ENCODE measurements around the gene DOCK2. TPM values are rescaled to one million over a fixed set of nuclear protein-coding genes. Genes with fewer than 3 reads are reported as not detected.
"Not testable (repeated sequence)": the region's sequence is repeated elsewhere in the genome, so short reads cannot be mapped to it uniquely, and the experiment has no call there.

Gene DOCK2
- total and polyA plus RNA-seq, 4 experiments from 2014 or later = 45.8 to 223 (median 162) TPM

GRCh38 chr5:169657127-169657526 lies 20.1 kb downstream of the DOCK2 start:
- ChIA-PET CTCF (ENCODE audit: partially characterized antibody) (no interaction called here), POLR2A (ENCODE audit: partially characterized antibody) (interaction anchor here (1.0 to 4.3 kb wide), 2 partner anchors 19 to 74 kb away, joined by 4 to 21 read pairs; partner anchors contain the start of genes DOCK2 and SPDL1)
- Histone ChIP-seq H3K4me3 (ENCODE audit: low read length in 2 of 2) (no peak overlapping the region), H3K36me3 (ENCODE audit: insufficient read depth, low read length) (peaks cover 16% of the 10 kb centered on the region), H3K27me3 (ENCODE audit: insufficient read depth, low read length) (no peaks in the 10 kb centered on the region), H3K27ac (ENCODE audit: low read depth, low read length) (no peak overlapping the region), H3K9me3 (ENCODE audit: control insufficient read depth in 1 of 2, low read length in 2 of 2) (no peaks in the 10 kb centered on the region), H3K4me1 (ENCODE audit: insufficient read depth, low read length) (peaks cover 64% of the 10 kb centered on the region)
- intact Hi-C loops (cut with micrococcal nuclease) = loop anchor here (2.0 kb wide), 1 partner anchor 14 kb away; no protein-coding TSS in a partner anchor
- no peak for DNase-seq
- Mint-ChIP-seq H3K9me3 (peaks cover 0 to 5% (median 0%) of the 10 kb centered on the region in 8 donors), H3K36me3 (peaks cover 38 to 62% of the 10 kb centered on the region in 2 donors), H3K27me3 (no peaks in the 10 kb centered on the region), H3K4me1 (peaks cover 58 to 86% (median 70%) of the 10 kb centered on the region in 4 donors), H3K4me3 (peak overlapping the region in 6 of 8 donors; percentile 18 to 74 (median 60)), H3K27ac (peak overlapping the region; percentile 53 to 93 (median 78))

- Mint-ChIP-seq H3K36me3 (peaks cover 43% of the 10 kb centered on the region in 2 donors), H3K4me1 (peaks cover 47 to 80% (median 63%) of the 10 kb centered on the region in 4 donors), H3K27ac (peak overlapping the region in 4 of 7 donors; percentile 10 to 71 (median 30)), H3K4me3 (peak overlapping the region in 2 of 8 donors; percentile 24 to 61)
- H3K4me3 ChIP-seq (ENCODE audit: low read length in 2 of 2); H3K9me3 ChIP-seq (ENCODE audit: control insufficient read depth in 1 of 2, low read length in 2 of 2); H3K27me3 Mint-ChIP-seq; H3K27me3 ChIP-seq (ENCODE audit: insufficient read depth, low read length); POLR2A ChIA-PET (ENCODE audit: partially characterized antibody); intact Hi-C loops (cut with micrococcal nuclease); H3K9me3 Mint-ChIP-seq; DNase-seq; H3K27ac ChIP-seq (ENCODE audit: low read depth, low read length); H3K36me3 ChIP-seq (ENCODE audit: insufficient read depth, low read length): not testable (repeated sequence)
- peaks cover 21% of the 10 kb centered on the region for H3K4me1 ChIP-seq (ENCODE audit: insufficient read depth, low read length)
- CTCF ChIA-PET (ENCODE audit: partially characterized antibody) = interaction anchor here (1.7 kb wide), 1 partner anchor 79 kb away, joined by 5 read pairs; the partner anchor contains the start of gene SPDL1
Measured at GRCh38 chr5:169662451-169662850, 25.4 kb downstream of the DOCK2 start.

- POLR2A ChIA-PET (ENCODE audit: partially characterized antibody) = interaction anchor here (0.6 kb wide), 1 partner anchor 13 kb away, joined by 3 read pairs; no protein-coding TSS in a partner anchor
- peaks cover 40 to 43% of the 10 kb centered on the region in 2 donors for H3K36me3 Mint-ChIP-seq
- peaks cover 16% of the 10 kb centered on the region for H3K4me1 ChIP-seq (ENCODE audit: insufficient read depth, low read length)
- H3K4me3 Mint-ChIP-seq = peak overlapping the region in 1 of 8 donors; percentile 59
- H3K27me3 ChIP-seq (ENCODE audit: insufficient read depth, low read length) = no peaks in the 10 kb centered on the region
- no peak for DNase-seq
- no peaks in the 10 kb centered on the region for H3K27me3 Mint-ChIP-seq
- peaks cover 6% of the 10 kb centered on the region for H3K36me3 ChIP-seq (ENCODE audit: insufficient read depth, low read length)
- intact Hi-C loops (cut with micrococcal nuclease) = no loop called here
- peaks cover 44 to 88% (median 65%) of the 10 kb centered on the region in 4 donors for H3K4me1 Mint-ChIP-seq
- no peak overlapping the region for H3K27ac ChIP-seq (ENCODE audit: low read depth, low read length)
- no peak overlapping the region for H3K4me3 ChIP-seq (ENCODE audit: low read length in 2 of 2)
- H3K27ac Mint-ChIP-seq = peak overlapping the region in 5 of 7 donors; percentile 6 to 55 (median 25)
- no peaks in the 10 kb centered on the region for H3K9me3 ChIP-seq (ENCODE audit: control insufficient read depth in 1 of 2, low read length in 2 of 2)
- H3K9me3 Mint-ChIP-seq = peaks cover 0 to 5% (median under 1%) of the 10 kb centered on the region in 8 donors
- CTCF ChIA-PET (ENCODE audit: partially characterized antibody) = interaction anchor here (1.7 kb wide), 1 partner anchor 80 kb away, joined by 5 read pairs; the partner anchor contains the start of gene SPDL1
Measured at GRCh38 chr5:169663537-169663936, 26.5 kb downstream of the DOCK2 start.

DNA sequence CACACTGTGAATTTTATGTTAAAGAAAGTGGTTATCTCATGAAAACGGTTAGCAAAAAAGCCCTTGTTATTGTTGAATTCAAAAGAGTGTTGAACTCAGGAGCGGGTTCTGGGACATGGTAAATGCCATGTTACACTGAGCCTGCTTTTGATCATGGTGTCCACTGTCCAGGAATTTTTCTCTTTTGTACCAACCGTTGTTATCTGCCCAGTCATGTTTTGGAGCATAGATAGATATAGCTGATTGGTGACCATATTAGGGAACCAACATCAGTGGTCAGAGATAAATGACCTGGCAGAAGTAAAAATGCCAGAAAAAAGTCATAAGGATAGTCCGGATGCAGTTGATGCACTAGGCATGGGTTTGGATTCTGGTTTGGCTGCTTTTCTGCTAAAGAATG lies 29.3 kb downstream of the DOCK2 start:
- Mint-ChIP-seq H3K36me3 (peaks cover 47 to 58% of the 10 kb centered on the region in 2 donors), H3K4me1 (peaks cover 40 to 81% (median 63%) of the 10 kb centered on the region in 4 donors), H3K4me3 (no peak overlapping the region), H3K27me3 (no peaks in the 10 kb centered on the region), H3K27ac (peak overlapping the region in 1 of 7 donors; percentile 58), H3K9me3 (peaks cover 0 to 4% (median under 1%) of the 10 kb centered on the region in 8 donors)
- H3K4me1 ChIP-seq (ENCODE audit: insufficient read depth, low read length) = peaks cover 9% of the 10 kb centered on the region
- ChIA-PET POLR2A (ENCODE audit: partially characterized antibody) (no interaction called here), CTCF (ENCODE audit: partially characterized antibody) (no interaction called here)
- no peaks in the 10 kb centered on the region for H3K27me3 ChIP-seq (ENCODE audit: insufficient read depth, low read length)
- peaks cover 22% of the 10 kb centered on the region for H3K36me3 ChIP-seq (ENCODE audit: insufficient read depth, low read length)
- no peaks in the 10 kb centered on the region for H3K9me3 ChIP-seq (ENCODE audit: control insufficient read depth in 1 of 2, low read length in 2 of 2)
- H3K27ac ChIP-seq (ENCODE audit: low read depth, low read length) = no peak overlapping the region
- no peak for DNase-seq
- intact Hi-C loops (cut with micrococcal nuclease) = no loop called here
- H3K4me3 ChIP-seq (ENCODE audit: low read length in 2 of 2) = no peak overlapping the region

DNA sequence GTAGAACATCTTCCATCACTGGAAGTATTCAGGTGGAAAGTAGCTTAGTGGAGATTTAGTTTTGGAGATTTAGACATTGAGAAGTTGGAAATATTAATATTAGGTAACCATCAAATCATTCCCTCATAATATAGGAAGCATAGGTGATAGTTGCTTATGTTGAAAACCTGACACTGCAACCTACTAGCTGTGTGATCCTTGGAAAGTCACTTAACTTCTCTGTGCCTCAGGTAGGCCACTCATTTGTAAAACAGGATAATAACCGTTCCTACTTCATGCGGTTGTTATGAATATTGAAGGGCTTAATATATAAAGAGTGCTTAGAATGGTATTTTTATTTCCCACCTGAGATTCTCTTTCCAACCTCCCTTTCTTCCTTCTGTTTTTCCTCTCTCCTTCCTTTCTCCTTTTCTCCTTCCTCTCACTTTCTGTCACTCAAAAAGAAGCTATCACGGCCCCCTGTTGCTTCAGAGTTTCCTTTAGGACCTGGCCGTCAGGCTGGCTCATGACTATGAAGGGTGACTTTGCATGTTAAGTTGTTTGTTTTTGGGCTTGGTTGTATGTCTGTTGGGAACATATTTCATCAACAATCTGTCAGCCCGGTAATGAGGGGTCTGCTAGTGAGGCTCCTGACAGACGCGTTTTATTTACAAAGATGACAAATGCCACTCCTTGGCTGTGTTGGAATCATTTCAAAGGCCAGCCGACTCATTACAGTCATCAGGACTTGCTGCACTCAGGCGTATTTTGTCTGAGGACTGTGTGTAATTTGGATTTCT lies 31.0 kb downstream of the DOCK2 start:
- H3K36me3 Mint-ChIP-seq = peaks cover 42 to 56% of the 10 kb centered on the region in 2 donors
- ChIA-PET POLR2A (ENCODE audit: partially characterized antibody) (no interaction called here), CTCF (ENCODE audit: partially characterized antibody) (no interaction called here)
- Histone ChIP-seq H3K4me3 (ENCODE audit: low read length in 2 of 2) (no peak overlapping the region), H3K36me3 (ENCODE audit: insufficient read depth, low read length) (peaks cover 27% of the 10 kb centered on the region), H3K27ac (ENCODE audit: low read depth, low read length) (no peak overlapping the region), H3K4me1 (ENCODE audit: insufficient read depth, low read length) (peaks cover 5% of the 10 kb centered on the region), H3K27me3 (ENCODE audit: insufficient read depth, low read length) (no peaks in the 10 kb centered on the region), H3K9me3 (ENCODE audit: control insufficient read depth in 1 of 2, low read length in 2 of 2) (no peaks in the 10 kb centered on the region)
- intact Hi-C loops (cut with micrococcal nuclease) = no loop called here
- H3K4me1 Mint-ChIP-seq = peaks cover 30 to 65% (median 46%) of the 10 kb centered on the region in 4 donors
- DNase-seq = no peak
- no peaks in the 10 kb centered on the region for H3K27me3 Mint-ChIP-seq
- H3K27ac Mint-ChIP-seq = peak overlapping the region in 3 of 7 donors; percentile 19 to 58 (median 32)
- no peaks in the 10 kb centered on the region for H3K9me3 Mint-ChIP-seq
- no peak overlapping the region for H3K4me3 Mint-ChIP-seq

GRCh38 chr5:169668732-169669131 lies 31.7 kb downstream of the DOCK2 start:
- Mint-ChIP-seq H3K36me3 (peaks cover 40 to 59% of the 10 kb centered on the region in 2 donors), H3K27ac (peak overlapping the region in 2 of 7 donors; percentile 43 to 52), H3K27me3 (no peaks in the 10 kb centered on the region), H3K9me3 (no peaks in the 10 kb centered on the region), H3K4me3 (no peak overlapping the region), H3K4me1 (peaks cover 24 to 58% (median 40%) of the 10 kb centered on the region in 4 donors)
- no peak for DNase-seq
- no peaks in the 10 kb centered on the region for H3K27me3 ChIP-seq (ENCODE audit: insufficient read depth, low read length)
- POLR2A ChIA-PET (ENCODE audit: partially characterized antibody) = no interaction called here
- CTCF ChIA-PET (ENCODE audit: partially characterized antibody) = no interaction called here
- intact Hi-C loops (cut with micrococcal nuclease) = no loop called here
- peaks cover 31% of the 10 kb centered on the region for H3K36me3 ChIP-seq (ENCODE audit: insufficient read depth, low read length)
- H3K27ac ChIP-seq (ENCODE audit: low read depth, low read length) = no peak overlapping the region
- no peak overlapping the region for H3K4me3 ChIP-seq (ENCODE audit: low read length in 2 of 2)
- H3K9me3 ChIP-seq (ENCODE audit: control insufficient read depth in 1 of 2, low read length in 2 of 2) = no peaks in the 10 kb centered on the region
- no peaks in the 10 kb centered on the region for H3K4me1 ChIP-seq (ENCODE audit: insufficient read depth, low read length)

Data from CD4-positive, alpha-beta memory T cell (primary cell).